Hematopoietic multipotent progenitor cell treated with erythropoietin and hydrocortisone succinate and interleukin-3 and kit ligand, for 4 days (in vitro differentiated cells): Measurements from ENCODE around the gene MBD1.
"Not testable (repeated sequence)": the region's sequence is repeated elsewhere in the genome, so short reads cannot be mapped to it uniquely, and the experiment has no call there.

ENCODE experiments used
- DNase-seq: peaks from one replicate; pipeline ENCODE4 v3.0.0-alpha.2; 2015

MBD1 gene

GRCh38 chr18:50281295-50281971 lies at the start of gene MBD1:
TSS of gene MBD1 (minus strand) at chr18:50281523. CDS start at chr18:50279992, 1,531 bp downstream.
- peak; percentile 99 for DNase-seq

- no peak for DNase-seq
Observed at GRCh38 chr18:50330176-50330575, 48.9 kb upstream of the MBD1 start.

- no peak for DNase-seq
Observed at GRCh38 chr18:50327983-50328382, 46.7 kb upstream of the MBD1 start.

- DNase-seq = no peak
Observed at GRCh38 chr18:50320719-50321118, 39.4 kb upstream of the MBD1 start.

GRCh38 chr18:50315100-50315871 lies 34.0 kb upstream of the MBD1 start:
- no peak for DNase-seq

- DNase-seq = no peak
Observed at GRCh38 chr18:50313873-50314460, 32.6 kb upstream of the MBD1 start.

GRCh38 chr18:50313031-50313607 lies 31.8 kb upstream of the MBD1 start:
- no peak for DNase-seq

GRCh38 chr18:50312296-50313030 lies 31.1 kb upstream of the MBD1 start:
- DNase-seq = peak; percentile 14

GRCh38 chr18:50311650-50312049 lies 30.3 kb upstream of the MBD1 start:
- DNase-seq = no peak

- no peak for DNase-seq
Observed at GRCh38 chr18:50310080-50310479, 28.8 kb upstream of the MBD1 start.

GRCh38 chr18:50308851-50309250 lies 27.5 kb upstream of the MBD1 start:
- DNase-seq = not testable (repeated sequence)

GRCh38 chr18:50307738-50308470 lies 26.6 kb upstream of the MBD1 start:
- peak; percentile 96 for DNase-seq

GRCh38 chr18:50307400-50307737 lies 26.0 kb upstream of the MBD1 start:
- DNase-seq = no peak

- DNase-seq = no peak
Observed at GRCh38 chr18:50306944-50307343, 25.6 kb upstream of the MBD1 start.

- no peak for DNase-seq
Observed at GRCh38 chr18:50301074-50301473, 19.8 kb upstream of the MBD1 start.

- no peak for DNase-seq
Observed at GRCh38 chr18:50299626-50300388, 18.5 kb upstream of the MBD1 start.

GRCh38 chr18:50298443-50299284 lies 17.3 kb upstream of the MBD1 start:
- no peak for DNase-seq

- peak; percentile 92 for DNase-seq
Observed at GRCh38 chr18:50297621-50298442, 16.5 kb upstream of the MBD1 start.

GRCh38 chr18:50293039-50293438 lies 11.7 kb upstream of the MBD1 start:
- no peak for DNase-seq

- no peak for DNase-seq
Observed at GRCh38 chr18:50289108-50289443, 7.8 kb upstream of the MBD1 start.
